Eye (tissue), 1 donor: ENCODE measurements around the gene NDUFB6.

ENCODE experiments used
- DNase-seq: peaks from one replicate; pipeline ENCODE4 v3.0.0-alpha.2; 2015

Gene NDUFB6

DNA sequence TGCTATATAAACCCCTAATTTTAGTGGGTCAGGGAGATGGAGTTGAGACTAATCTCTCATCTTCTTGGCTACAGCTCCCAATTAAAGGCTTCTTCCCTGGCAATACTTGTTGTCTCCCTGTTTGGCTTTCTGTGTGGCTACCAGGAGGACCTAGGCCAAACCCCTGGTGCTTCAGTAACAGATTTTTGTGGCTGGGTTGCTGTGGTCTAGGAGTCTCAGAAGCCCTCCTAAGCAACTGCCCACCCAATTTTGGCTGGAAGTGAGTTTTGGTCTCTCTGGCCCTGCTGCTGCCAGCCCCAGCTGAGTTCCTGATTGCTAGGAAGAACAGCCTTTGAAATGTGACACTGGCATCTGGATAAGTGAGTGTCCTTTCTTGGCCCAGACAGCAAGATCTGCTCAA lies 56.7 kb downstream of the NDUFB6 start:
- no peak for DNase-seq

DNA sequence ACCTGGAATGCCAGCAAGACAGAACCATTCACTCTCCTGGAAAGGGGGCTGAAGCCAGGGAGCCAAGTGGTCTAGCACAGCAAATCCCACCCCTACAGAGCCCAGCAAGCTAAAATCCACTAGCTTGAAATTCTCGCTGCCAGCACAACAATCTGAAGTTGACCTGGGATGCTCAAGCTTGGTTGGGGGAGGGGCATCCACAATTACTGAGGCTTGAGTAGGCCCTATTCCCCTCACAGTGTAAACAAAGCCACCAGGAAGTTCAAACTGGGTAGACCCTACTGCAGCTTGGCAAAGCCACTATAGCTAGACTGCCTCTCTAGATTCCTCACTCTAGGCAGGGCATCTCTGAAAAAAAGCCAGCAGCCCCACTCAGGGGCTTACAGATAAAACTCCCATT lies 64.2 kb downstream of the NDUFB6 start:
- DNase-seq = no peak

DNA sequence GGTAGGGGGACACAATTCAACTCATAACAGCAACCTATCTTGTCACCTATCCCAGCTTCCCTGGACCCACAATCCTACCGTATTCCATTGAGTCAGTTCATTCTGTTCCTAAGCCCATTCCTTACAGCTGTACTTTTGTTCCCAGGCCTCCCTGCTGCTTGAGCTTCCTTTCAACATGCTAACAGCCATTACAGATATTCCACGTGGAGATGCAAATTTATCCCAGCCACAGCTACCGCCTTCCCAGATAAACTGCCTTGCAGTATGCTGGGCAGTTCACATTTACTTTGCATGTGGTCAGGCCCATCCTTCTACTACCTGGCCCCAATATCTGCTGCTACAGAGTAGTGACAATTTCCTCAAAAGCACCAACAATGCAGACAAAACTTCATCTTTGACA lies 70.0 kb downstream of the NDUFB6 start:
- DNase-seq = no peak
